ENCODE measurements around the gene ATG2B. TPM values are rescaled to one million over a fixed set of nuclear protein-coding genes. Genes with fewer than 3 reads are reported as not detected.

Gene ATG2B
- total RNA-seq, 5 donors from 2014 or later (not counting 1 experiment from before 2014, with no cell fraction given), result 27.7 to 37.3 (median 31.5) TPM

DNA sequence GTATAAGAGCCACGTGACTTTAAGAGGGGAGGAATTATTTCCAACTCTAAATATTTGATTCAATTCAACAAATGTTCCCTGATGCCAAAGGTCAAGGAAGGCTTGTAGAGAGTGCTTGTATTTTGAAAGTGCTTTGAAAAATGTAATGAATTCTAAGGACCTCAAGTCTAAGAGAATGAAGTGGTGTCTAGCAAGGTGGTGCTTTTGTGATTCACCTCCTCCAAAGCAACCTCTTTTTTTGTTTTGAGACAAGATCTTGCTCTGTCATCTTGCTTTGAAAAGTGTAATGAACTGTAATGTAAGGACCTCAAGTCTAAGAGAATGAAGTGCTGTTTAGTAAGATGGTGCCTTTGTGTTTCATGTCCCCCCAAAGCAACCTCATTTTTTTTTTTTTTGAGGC is 42.5 kb upstream of the ATG2B start:
- H3K4me1 ChIP-seq (ENCODE audit: control insufficient read depth in 1 of 2, extremely low read depth in 1 of 2, insufficient read depth in 2 of 2, low read length in 2 of 2), result no peaks in the 10 kb centered on the region
- POLR2A ChIA-PET, result no interaction called here
- no peak overlapping the region for H3K27ac Mint-ChIP-seq

DNA sequence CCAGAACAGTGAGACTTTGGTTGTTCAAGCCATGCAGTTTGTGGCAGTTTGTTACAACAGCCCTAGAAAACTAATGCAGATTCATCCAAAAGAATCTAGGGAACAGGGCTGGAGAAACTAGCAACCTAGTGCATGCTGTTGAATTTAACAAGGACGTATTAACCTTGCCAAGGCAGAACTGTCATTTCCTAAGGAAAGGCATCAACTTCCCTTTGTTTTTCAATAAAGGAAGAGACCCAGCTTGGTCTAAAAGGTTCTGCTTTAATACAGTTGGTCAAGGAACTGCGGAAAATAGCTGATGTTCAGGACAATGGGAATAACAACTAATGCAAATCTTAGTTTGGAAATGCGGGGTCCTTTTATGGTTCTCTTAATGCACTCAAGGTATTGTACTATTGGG is 40.3 kb upstream of the ATG2B start:
- Histone ChIP-seq H3K36me3 (ENCODE audit: control insufficient read depth in 2 of 2, extremely low read depth in 1 of 2, insufficient read depth in 1 of 2, low read length in 1 of 2) (no peaks in the 10 kb centered on the region), H3K27ac (ENCODE audit: low read length) (no peak overlapping the region), H3K4me3 (ENCODE audit: control insufficient read depth in 1 of 2, extremely low read depth in 1 of 2, low read length in 1 of 2) (no peak overlapping the region), H3K27me3 (replicated peaks in 1 of 2; ENCODE audit: control insufficient read depth in 2 of 2, extremely low read depth in 1 of 2, insufficient read depth in 2 of 2, low read length in 1 of 2) (peaks cover 0 to 25% of the 10 kb centered on the region in 2 experiments), H3K4me1 (ENCODE audit: control insufficient read depth in 1 of 2, extremely low read depth in 1 of 2, insufficient read depth in 2 of 2, low read length in 2 of 2) (no peaks in the 10 kb centered on the region), H3K9me3 (no peaks in the 10 kb centered on the region)
- no peaks in the 10 kb centered on the region for H3K9me3 Mint-ChIP-seq
- peaks cover 0 to 21% of the 10 kb centered on the region in 2 donors for H3K27me3 Mint-ChIP-seq
- H3K27ac Mint-ChIP-seq, result no peak overlapping the region
- 88% methylated on average over 3 of the region's 3 CpGs for WGBS (ENCODE audit: insufficient coverage)
- H3K36me3 Mint-ChIP-seq, result no peaks in the 10 kb centered on the region
- no peaks in the 10 kb centered on the region for H3K4me1 Mint-ChIP-seq
- DNase-seq (no peak), ATAC-seq (replicated peaks in 1 of 4) (no peak)
- POLR2A ChIA-PET, result interaction anchor here in 1 of 2 donors (0.6 kb wide), 1 partner anchor 101 kb away, joined by 3 read pairs; no protein-coding TSS in a partner anchor
- H3K4me3 Mint-ChIP-seq, result no peak overlapping the region
- CTCF ChIA-PET, result no interaction called here

More for the DNA sequence above, 42.5 kb upstream of the ATG2B start:
- no peak overlapping the region for H3K27ac ChIP-seq (ENCODE audit: low read length)
- H3K4me3 ChIP-seq (ENCODE audit: control insufficient read depth in 1 of 2, extremely low read depth in 1 of 2, low read length in 1 of 2), result no peak overlapping the region
- no peak for ATAC-seq (replicated peaks in 1 of 4)
- no peak for DNase-seq
- no peaks in the 10 kb centered on the region for H3K36me3 Mint-ChIP-seq
- H3K4me1 Mint-ChIP-seq, result no peaks in the 10 kb centered on the region
- H3K27me3 Mint-ChIP-seq, result peaks cover 0 to 10% of the 10 kb centered on the region in 2 donors
- no CpG with 5 or more reads among the region's 1 CpG for WGBS (ENCODE audit: insufficient coverage)
- no peaks in the 10 kb centered on the region for H3K9me3 Mint-ChIP-seq
- H3K36me3 ChIP-seq (ENCODE audit: control insufficient read depth in 2 of 2, extremely low read depth in 1 of 2, insufficient read depth in 1 of 2, low read length in 1 of 2), result no peaks in the 10 kb centered on the region
- CTCF ChIA-PET, result no interaction called here
- peaks cover 0 to 10% of the 10 kb centered on the region in 2 experiments for H3K27me3 ChIP-seq (replicated peaks in 1 of 2; ENCODE audit: control insufficient read depth in 2 of 2, extremely low read depth in 1 of 2, insufficient read depth in 2 of 2, low read length in 1 of 2)
- H3K9me3 ChIP-seq, result no peaks in the 10 kb centered on the region
- no peak overlapping the region for H3K4me3 Mint-ChIP-seq

DNA sequence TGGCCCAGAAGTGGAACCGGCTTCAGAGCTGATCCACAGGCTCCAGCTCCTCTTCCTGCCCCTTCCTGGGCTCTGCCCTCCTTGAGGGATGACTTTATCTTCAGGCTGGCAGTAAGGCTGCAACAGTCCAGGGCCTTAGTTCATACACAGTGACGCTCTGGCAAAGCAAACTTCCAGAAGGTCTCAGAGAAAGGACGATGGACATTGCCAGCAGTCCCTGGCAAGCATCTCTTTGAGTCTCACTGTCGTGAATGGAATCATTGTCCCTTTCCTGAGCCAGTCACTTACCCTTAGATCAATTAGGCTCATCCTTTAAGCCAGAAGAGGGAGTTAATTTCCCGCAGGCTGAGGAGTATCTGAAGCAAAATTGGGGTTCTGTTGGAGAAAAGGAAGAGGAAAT is 37.4 kb upstream of the ATG2B start:
- no peak overlapping the region for H3K4me3 Mint-ChIP-seq
- Histone ChIP-seq H3K4me3 (ENCODE audit: control insufficient read depth in 1 of 2, extremely low read depth in 1 of 2, low read length in 1 of 2) (no peak overlapping the region), H3K27me3 (replicated peaks in 1 of 2; ENCODE audit: control insufficient read depth in 2 of 2, extremely low read depth in 1 of 2, insufficient read depth in 2 of 2, low read length in 1 of 2) (peaks cover 0 to 25% of the 10 kb centered on the region in 2 experiments), H3K36me3 (ENCODE audit: control insufficient read depth in 2 of 2, extremely low read depth in 1 of 2, insufficient read depth in 1 of 2, low read length in 1 of 2) (no peaks in the 10 kb centered on the region), H3K9me3 (no peaks in the 10 kb centered on the region), H3K27ac (ENCODE audit: low read length) (no peak overlapping the region), H3K4me1 (ENCODE audit: control insufficient read depth in 1 of 2, extremely low read depth in 1 of 2, insufficient read depth in 2 of 2, low read length in 2 of 2) (no peaks in the 10 kb centered on the region)
- no peaks in the 10 kb centered on the region for H3K36me3 Mint-ChIP-seq
- no peaks in the 10 kb centered on the region for H3K4me1 Mint-ChIP-seq
- H3K9me3 Mint-ChIP-seq, result no peaks in the 10 kb centered on the region
- H3K27me3 Mint-ChIP-seq, result peaks cover 0 to 21% of the 10 kb centered on the region in 2 donors
- H3K27ac Mint-ChIP-seq, result no peak overlapping the region
- CTCF ChIA-PET, result no interaction called here
- POLR2A ChIA-PET, result no interaction called here
- 91% methylated on average over 3 of the region's 5 CpGs for WGBS (ENCODE audit: insufficient coverage)
- ATAC-seq (replicated peaks in 1 of 4) (no peak), DNase-seq (no peak)

DNA sequence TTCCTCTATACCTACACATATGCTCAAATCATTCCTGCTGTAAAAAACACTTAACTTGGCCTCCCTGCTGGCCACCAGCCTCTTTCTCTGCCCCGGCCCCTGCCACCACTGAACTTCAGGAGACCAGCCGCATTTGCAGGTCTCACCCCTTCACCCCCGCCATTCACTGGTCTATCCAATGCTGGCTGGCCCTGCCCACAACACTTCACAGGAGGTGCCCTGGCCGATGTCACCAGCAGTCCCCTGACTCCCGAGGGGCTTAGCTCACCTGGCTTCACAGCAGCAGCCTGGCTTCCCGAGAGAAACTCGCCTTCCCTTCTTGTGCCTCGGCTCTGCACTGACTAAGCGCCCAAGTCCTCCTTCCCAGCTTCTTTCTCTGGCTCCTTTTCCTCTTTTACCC is 36.3 kb upstream of the ATG2B start:
- Mint-ChIP-seq H3K9me3 (no peaks in the 10 kb centered on the region), H3K27me3 (peaks cover 0 to 21% of the 10 kb centered on the region in 2 donors), H3K4me1 (no peaks in the 10 kb centered on the region), H3K27ac (no peak overlapping the region), H3K4me3 (no peak overlapping the region), H3K36me3 (no peaks in the 10 kb centered on the region)
- ChIA-PET CTCF (interaction anchor here in 1 of 2 donors (0.7 kb wide), 1 partner anchor 22 kb away, joined by 4 read pairs; no protein-coding TSS in a partner anchor), POLR2A (no interaction called here)
- Histone ChIP-seq H3K4me3 (ENCODE audit: control insufficient read depth in 1 of 2, extremely low read depth in 1 of 2, low read length in 1 of 2) (no peak overlapping the region), H3K27ac (ENCODE audit: low read length) (no peak overlapping the region), H3K4me1 (ENCODE audit: control insufficient read depth in 1 of 2, extremely low read depth in 1 of 2, insufficient read depth in 2 of 2, low read length in 2 of 2) (no peaks in the 10 kb centered on the region), H3K36me3 (ENCODE audit: control insufficient read depth in 2 of 2, extremely low read depth in 1 of 2, insufficient read depth in 1 of 2, low read length in 1 of 2) (no peaks in the 10 kb centered on the region), H3K9me3 (no peaks in the 10 kb centered on the region), H3K27me3 (replicated peaks in 1 of 2; ENCODE audit: control insufficient read depth in 2 of 2, extremely low read depth in 1 of 2, insufficient read depth in 2 of 2, low read length in 1 of 2) (peaks cover 0 to 25% of the 10 kb centered on the region in 2 experiments)
- DNase-seq (no peak), ATAC-seq (replicated peaks in 1 of 4) (no peak)
- WGBS (ENCODE audit: insufficient coverage), result 93% methylated on average over 9 of the region's 9 CpGs

DNA sequence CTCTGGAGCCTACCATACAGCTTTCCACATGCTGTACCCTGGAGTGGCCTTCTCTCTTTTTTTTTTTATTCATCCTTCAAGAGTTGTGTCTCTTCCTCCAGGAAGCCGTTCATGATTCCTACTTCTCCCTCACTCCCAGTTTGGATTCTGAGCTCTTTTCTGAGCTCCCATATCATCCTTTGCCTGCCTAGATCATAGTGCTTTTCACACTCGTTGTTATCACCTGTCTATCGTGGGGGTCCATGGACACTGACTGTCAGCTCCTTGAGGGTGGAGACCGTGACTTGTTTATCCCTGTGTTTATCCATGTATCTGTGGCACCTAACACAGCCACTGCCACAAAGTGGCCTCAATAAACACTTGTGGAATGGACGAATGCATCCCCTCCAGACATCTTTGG is 35.8 kb upstream of the ATG2B start:
- Mint-ChIP-seq H3K4me3 (no peak overlapping the region), H3K36me3 (no peaks in the 10 kb centered on the region), H3K9me3 (no peaks in the 10 kb centered on the region), H3K27me3 (peaks cover 0 to 19% of the 10 kb centered on the region in 2 donors), H3K4me1 (no peaks in the 10 kb centered on the region), H3K27ac (no peak overlapping the region)
- no peaks in the 10 kb centered on the region for H3K36me3 ChIP-seq (ENCODE audit: control insufficient read depth in 2 of 2, extremely low read depth in 1 of 2, insufficient read depth in 1 of 2, low read length in 1 of 2)
- H3K27me3 ChIP-seq (replicated peaks in 1 of 2; ENCODE audit: control insufficient read depth in 2 of 2, extremely low read depth in 1 of 2, insufficient read depth in 2 of 2, low read length in 1 of 2), result peaks cover 0 to 25% of the 10 kb centered on the region in 2 experiments
- no peak for DNase-seq
- no peak overlapping the region for H3K4me3 ChIP-seq (ENCODE audit: control insufficient read depth in 1 of 2, extremely low read depth in 1 of 2, low read length in 1 of 2)
- H3K27ac ChIP-seq (ENCODE audit: low read length), result no peak overlapping the region
- ATAC-seq (replicated peaks in 1 of 4), result no peak
- no peaks in the 10 kb centered on the region for H3K4me1 ChIP-seq (ENCODE audit: control insufficient read depth in 1 of 2, extremely low read depth in 1 of 2, insufficient read depth in 2 of 2, low read length in 2 of 2)
- CTCF ChIA-PET, result no interaction called here
- 72% methylated on average over 5 of the region's 5 CpGs for WGBS (ENCODE audit: insufficient coverage)
- POLR2A ChIA-PET, result no interaction called here
- H3K9me3 ChIP-seq, result no peaks in the 10 kb centered on the region

DNA sequence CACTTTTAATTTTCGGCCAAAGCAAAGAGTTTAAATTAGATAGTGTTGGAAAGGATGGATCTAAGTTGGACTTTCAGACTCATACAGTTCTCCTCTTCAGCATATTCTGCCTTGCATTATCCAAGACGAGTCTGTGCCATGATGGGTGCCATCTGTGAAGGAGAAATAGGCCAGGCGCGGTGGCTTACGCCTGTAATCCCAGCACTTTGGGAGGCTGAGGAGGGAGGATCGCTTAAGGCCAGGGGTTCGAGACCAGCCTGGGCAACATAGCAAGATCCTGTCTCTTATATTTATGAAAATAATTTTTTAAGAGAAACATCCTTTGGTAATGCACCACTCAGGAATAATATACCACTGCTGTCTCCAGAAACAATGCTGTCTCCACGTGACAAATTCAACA is 35.3 kb upstream of the ATG2B start:
- H3K4me1 Mint-ChIP-seq, result no peaks in the 10 kb centered on the region
- WGBS (ENCODE audit: insufficient coverage), result 93% methylated on average over 5 of the region's 8 CpGs
- no peaks in the 10 kb centered on the region for H3K36me3 Mint-ChIP-seq
- no peak overlapping the region for H3K27ac Mint-ChIP-seq
- Histone ChIP-seq H3K9me3 (no peaks in the 10 kb centered on the region), H3K36me3 (ENCODE audit: control insufficient read depth in 2 of 2, extremely low read depth in 1 of 2, insufficient read depth in 1 of 2, low read length in 1 of 2) (no peaks in the 10 kb centered on the region), H3K27me3 (replicated peaks in 1 of 2; ENCODE audit: control insufficient read depth in 2 of 2, extremely low read depth in 1 of 2, insufficient read depth in 2 of 2, low read length in 1 of 2) (peaks cover 0 to 25% of the 10 kb centered on the region in 2 experiments), H3K4me3 (ENCODE audit: control insufficient read depth in 1 of 2, extremely low read depth in 1 of 2, low read length in 1 of 2) (no peak overlapping the region), H3K4me1 (ENCODE audit: control insufficient read depth in 1 of 2, extremely low read depth in 1 of 2, insufficient read depth in 2 of 2, low read length in 2 of 2) (no peaks in the 10 kb centered on the region), H3K27ac (ENCODE audit: low read length) (no peak overlapping the region)
- H3K4me3 Mint-ChIP-seq, result no peak overlapping the region
- no peak for DNase-seq
- H3K9me3 Mint-ChIP-seq, result no peaks in the 10 kb centered on the region
- ChIA-PET CTCF (no interaction called here), POLR2A (no interaction called here)
- ATAC-seq (replicated peaks in 1 of 4), result no peak
- peaks cover 0 to 19% of the 10 kb centered on the region in 2 donors for H3K27me3 Mint-ChIP-seq

Data from T-cell (primary cell).